GM06990 (cell line): ENCODE results near the gene GSPT1.

Experiments
- DNase-seq: peaks from one replicate; pipeline ENCODE4 v3.0.0-alpha.2; 2011; ENCODE audit not compliant: insufficient read length; ENCODE audit errors: extremely low read depth
- H3K27me3 ChIP-seq: replicated peaks from 2 replicates; pipeline ENCODE4 v1.6.0; 2011; ENCODE audit warnings: low read length; ENCODE audit not compliant: control insufficient read depth, insufficient read depth
- H3K36me3 ChIP-seq: 2 replicates; pipeline ENCODE4 v1.5.1; 2011; ENCODE audit warnings: low read length; ENCODE audit not compliant: control insufficient read depth, insufficient read depth
- H3K4me3 ChIP-seq: replicated peaks from 2 replicates; pipeline ENCODE4 v1.5.1; 2011; ENCODE audit warnings: low read depth, mild to moderate bottlenecking, control low read depth, low read length
- TF ChIP-seq, protein P1 (sequence below): IDR thresholded peaks from 2 replicates; pipeline ENCODE4 v1.5.1; 2011; ENCODE audit warnings: low read length, control low read depth, mild to moderate bottlenecking, inconsistent platforms; ENCODE audit not compliant: insufficient read depth, poor library complexity, severe bottlenecking

The GSPT1 gene

DNA sequence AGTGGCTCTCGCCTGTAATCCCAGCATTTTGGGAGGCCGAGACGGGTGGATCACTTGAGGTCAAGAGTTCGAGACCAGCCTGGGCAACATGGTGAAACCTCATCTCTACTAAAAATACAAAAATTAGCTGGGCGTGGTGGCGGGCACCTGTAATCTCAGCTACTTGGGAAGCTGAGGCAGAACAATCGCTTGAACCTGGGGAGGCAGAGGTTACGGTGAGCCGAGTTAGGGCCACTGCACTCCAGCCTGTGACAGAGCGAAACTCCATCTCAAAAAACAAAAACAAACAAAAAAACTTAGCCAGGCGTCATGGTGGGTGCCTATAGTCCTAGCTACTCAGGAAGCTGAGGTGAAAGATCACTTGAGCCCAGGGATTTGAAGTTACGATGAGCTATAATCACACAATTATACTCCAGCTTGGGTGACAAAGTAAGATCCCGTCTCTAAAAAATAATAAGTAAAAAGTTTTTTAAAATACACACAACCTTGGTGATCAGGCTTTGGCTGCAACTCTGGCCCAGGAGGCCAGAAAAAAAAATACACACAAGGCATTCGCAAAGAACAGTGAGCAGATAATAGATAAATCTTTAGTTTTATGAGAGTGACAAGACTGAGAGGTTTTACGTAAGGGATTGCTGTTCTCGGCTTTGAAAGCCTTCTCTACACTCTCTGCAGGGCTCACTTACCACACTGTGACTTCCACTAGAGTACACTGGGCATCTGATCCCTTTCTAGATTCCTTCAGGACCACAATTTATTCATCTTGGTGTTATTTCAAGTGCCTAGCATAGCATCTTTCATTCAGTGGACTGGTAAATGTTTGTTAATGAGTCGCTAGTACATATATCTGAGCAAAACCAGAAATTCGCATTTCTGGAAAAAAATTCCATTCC is 5.9 kb downstream of the GSPT1 start:
- DNase-seq: no peak
- Histone ChIP-seq H3K4me3 (no peak overlapping the region), H3K27me3 (no peaks in the 10 kb centered on the region), H3K36me3 (no peaks in the 10 kb centered on the region)
- TF ChIP-seq, protein P1, sequence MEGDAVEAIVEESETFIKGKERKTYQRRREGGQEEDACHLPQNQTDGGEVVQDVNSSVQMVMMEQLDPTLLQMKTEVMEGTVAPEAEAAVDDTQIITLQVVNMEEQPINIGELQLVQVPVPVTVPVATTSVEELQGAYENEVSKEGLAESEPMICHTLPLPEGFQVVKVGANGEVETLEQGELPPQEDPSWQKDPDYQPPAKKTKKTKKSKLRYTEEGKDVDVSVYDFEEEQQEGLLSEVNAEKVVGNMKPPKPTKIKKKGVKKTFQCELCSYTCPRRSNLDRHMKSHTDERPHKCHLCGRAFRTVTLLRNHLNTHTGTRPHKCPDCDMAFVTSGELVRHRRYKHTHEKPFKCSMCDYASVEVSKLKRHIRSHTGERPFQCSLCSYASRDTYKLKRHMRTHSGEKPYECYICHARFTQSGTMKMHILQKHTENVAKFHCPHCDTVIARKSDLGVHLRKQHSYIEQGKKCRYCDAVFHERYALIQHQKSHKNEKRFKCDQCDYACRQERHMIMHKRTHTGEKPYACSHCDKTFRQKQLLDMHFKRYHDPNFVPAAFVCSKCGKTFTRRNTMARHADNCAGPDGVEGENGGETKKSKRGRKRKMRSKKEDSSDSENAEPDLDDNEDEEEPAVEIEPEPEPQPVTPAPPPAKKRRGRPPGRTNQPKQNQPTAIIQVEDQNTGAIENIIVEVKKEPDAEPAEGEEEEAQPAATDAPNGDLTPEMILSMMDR: no peak

DNA sequence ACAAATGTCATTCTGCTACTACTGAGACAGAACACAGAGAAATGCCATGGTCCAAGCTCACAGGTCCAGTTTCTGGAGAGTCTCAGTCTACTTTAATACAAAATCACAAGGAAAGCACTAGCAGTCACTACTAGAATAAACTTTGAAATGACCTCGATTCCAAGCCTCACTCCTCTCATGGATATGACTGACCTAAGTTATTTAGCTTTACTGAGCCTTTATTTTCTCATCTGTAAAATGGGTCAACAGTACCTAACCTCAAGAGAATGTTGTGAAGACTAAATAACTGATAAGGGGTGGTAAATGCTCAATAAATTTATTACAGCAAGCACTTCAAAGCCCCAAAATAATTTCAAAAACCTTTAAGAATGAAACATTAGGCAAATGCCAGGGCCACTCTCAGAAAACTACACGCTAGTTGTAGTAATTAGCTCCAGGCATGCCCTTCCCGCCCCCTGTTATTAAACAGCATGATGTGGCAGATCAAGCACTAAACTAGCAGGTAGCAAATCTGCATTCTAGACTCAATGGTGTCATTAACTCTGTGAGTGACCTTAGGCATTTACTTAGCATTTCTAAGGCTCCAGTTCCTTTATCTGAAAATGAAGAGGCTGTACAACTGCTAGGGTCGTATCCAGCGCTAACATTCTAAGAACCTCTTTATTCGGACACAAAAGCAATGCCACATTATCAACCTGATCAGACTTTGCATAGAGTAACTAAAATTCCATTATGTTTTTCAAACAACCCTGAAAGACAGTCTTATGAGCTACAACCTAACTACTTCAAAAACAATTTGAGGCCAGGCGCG is 8.4 kb downstream of the GSPT1 start:
- Histone ChIP-seq H3K36me3 (no peaks in the 10 kb centered on the region), H3K27me3 (no peaks in the 10 kb centered on the region), H3K4me3 (no peak overlapping the region)
- DNase-seq: no peak
- TF ChIP-seq, protein P1: no peak

DNA sequence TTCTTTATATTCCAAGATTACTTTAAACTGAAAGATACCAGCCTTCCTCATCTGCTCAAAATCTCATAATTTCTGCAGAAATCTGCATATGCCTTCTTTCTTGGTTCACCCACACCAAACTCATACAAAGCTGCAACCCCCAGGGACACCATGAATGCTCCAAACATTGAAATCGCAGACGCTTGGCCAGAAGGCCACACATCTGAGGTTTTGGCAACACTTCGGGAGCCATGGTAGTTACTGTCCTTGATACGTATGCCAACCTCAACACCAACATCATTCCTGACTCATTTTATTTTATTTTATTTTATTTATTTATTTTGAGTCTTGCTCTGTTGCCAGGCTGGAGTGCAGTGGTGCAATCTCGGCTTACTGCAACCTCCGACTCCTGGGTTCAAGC is 11.8 kb downstream of the GSPT1 start:
- TF ChIP-seq, protein P1: no peak
- Histone ChIP-seq H3K4me3 (no peak overlapping the region), H3K36me3 (no peaks in the 10 kb centered on the region), H3K27me3 (no peaks in the 10 kb centered on the region)
- no peak for DNase-seq

DNA sequence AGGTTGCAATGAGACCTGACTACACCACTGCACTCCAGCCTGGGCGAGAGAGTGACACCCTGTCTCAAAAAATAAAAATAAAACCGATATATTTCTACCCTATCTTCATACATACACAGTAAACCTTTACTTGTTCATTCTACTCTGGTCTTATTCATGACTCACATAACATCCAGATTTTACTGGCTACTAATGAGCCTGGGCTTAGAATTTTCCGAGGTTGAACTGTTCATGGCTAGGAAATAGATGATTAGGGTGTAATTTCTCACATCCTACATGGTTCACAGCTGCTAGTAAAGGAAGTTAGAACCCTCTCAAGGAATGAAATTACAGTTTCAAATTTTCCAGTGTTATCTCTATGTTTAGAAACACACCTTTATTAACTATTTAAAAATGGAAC is 14.7 kb downstream of the GSPT1 start:
- TF ChIP-seq, protein P1: no peak
- Histone ChIP-seq H3K4me3 (no peak overlapping the region), H3K27me3 (no peaks in the 10 kb centered on the region), H3K36me3 (no peaks in the 10 kb centered on the region)
- no peak for DNase-seq

DNA sequence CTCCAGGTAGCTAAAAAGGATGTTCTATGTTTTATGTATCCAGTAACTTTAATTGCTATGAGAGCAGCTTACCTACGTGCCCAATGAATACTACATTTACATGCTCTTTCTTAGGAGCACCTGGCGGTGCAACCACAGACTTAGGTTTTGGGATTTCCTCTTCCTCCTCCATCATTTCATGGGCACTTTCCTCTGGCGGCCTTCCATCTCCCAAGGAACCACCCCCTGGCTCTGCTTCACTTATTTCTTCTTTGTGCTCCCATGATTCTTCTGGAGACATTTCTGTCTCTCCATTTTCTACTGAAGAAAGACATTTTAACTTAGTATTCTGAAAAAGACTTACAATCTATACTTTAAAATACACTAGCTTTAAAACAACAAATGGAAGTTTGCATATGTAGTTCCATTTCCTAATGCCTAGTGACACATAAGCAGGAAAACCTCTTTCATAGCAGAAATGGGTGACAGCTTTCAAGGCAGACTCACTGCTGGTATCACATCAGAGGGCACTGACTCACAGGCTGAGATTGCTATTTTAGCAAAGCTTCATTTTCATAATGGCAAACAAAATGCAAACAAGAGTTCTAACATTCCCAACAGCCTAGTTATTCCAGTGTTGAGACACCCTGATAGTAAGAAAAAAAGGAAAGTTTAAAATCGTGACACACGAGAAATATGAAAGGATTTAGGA is 19.1 kb downstream of the GSPT1 start:
- TF ChIP-seq, protein P1: no peak
- peaks cover 8% of the 10 kb centered on the region for H3K36me3 ChIP-seq
- no peak for DNase-seq
- H3K4me3 ChIP-seq: no peak overlapping the region
- H3K27me3 ChIP-seq: no peaks in the 10 kb centered on the region
